Duodenal mucosa (tissue), 2 donors: Measurements from ENCODE around the gene TAF13.

ENCODE experiments used
- H3K27ac ChIP-seq: one replicate; pipeline ENCODE4 v1.7.0; 2013; ENCODE audit warnings: low read depth, low read length
- H3K27me3 ChIP-seq, 2 donors: one replicate each; pipeline ENCODE4 v1.7.0; 2013; ENCODE audit warnings: low read length in 2 of 2, control low read depth in 1 of 2; ENCODE audit not compliant: insufficient read depth in 2 of 2, control insufficient read depth in 1 of 2
- H3K36me3 ChIP-seq, 2 donors: one replicate each; pipeline ENCODE4 v1.7.0; 2013; ENCODE audit warnings: low read length in 2 of 2, control low read depth in 1 of 2; ENCODE audit not compliant: insufficient read depth in 2 of 2, control insufficient read depth in 1 of 2
- H3K4me1 ChIP-seq, 2 donors: one replicate each; pipeline ENCODE4 v1.7.0; 2013; ENCODE audit warnings: low read length in 2 of 2, control low read depth in 1 of 2; ENCODE audit not compliant: insufficient read depth in 2 of 2, control insufficient read depth in 1 of 2
- H3K4me3 ChIP-seq, 2 donors: one replicate each; pipeline ENCODE4 v1.7.0; 2013; ENCODE audit warnings: low read length in 2 of 2, low read depth in 1 of 2
- H3K9ac ChIP-seq, 2 donors: one replicate each; pipeline ENCODE4 v1.7.0; 2013; ENCODE audit warnings: low read length in 2 of 2, low read depth in 1 of 2
- H3K9me3 ChIP-seq, 2 donors: one replicate each; pipeline ENCODE4 v1.7.0; 2013; ENCODE audit warnings: low read length in 2 of 2, control low read depth in 1 of 2; ENCODE audit not compliant: control insufficient read depth in 1 of 2

TAF13 gene, protein sequence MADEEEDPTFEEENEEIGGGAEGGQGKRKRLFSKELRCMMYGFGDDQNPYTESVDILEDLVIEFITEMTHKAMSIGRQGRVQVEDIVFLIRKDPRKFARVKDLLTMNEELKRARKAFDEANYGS

GRCh38 chr1:109075531-109076490 lies at the start of gene TAF13:
TAF13 (minus strand) TSS chr1:109076003; CDS start chr1:109075947, 56 bp downstream.
- H3K27ac ChIP-seq, result peak within 1 kb of the TSS; percentile 90
- peak within 1 kb of the TSS; percentile 77 to 91 for H3K9ac ChIP-seq
- peaks cover 8 to 9% of the 10 kb centered on the region in 2 donors for H3K4me1 ChIP-seq
- H3K27me3 ChIP-seq, result no peaks in the 10 kb centered on the region
- H3K9me3 ChIP-seq, result no peaks in the 10 kb centered on the region
- peak within 1 kb of the TSS; percentile 94 to 97 for H3K4me3 ChIP-seq
- no peaks in the 10 kb centered on the region for H3K36me3 ChIP-seq

DNA sequence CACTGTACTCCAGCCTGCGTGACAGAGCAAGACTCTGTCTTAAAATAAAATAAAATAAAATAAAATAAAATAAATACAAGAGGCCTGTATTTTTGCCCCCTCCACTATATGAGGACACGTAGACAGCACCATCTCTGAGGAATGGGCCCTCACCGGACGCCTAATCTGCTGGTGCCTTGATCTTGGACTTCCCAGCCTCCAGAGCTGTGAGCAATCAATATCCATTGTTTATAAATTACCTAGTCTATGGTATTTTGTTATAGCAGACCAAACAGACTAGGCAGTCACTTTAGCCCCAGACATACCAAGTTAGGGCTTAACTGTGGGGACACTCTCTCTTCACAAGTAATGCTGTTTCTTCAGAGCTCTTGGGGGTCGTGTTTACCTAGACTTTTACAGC lies 44.6 kb upstream of the TAF13 start:
- peaks cover 0 to 3% of the 10 kb centered on the region in 2 donors for H3K36me3 ChIP-seq
- no peaks in the 10 kb centered on the region for H3K27me3 ChIP-seq
- H3K9me3 ChIP-seq, result no peaks in the 10 kb centered on the region
- H3K4me1 ChIP-seq, result peaks cover 0 to 4% of the 10 kb centered on the region in 2 donors
- H3K4me3 ChIP-seq, result no peak overlapping the region
- H3K9ac ChIP-seq, result no peak overlapping the region
- no peak overlapping the region for H3K27ac ChIP-seq

DNA sequence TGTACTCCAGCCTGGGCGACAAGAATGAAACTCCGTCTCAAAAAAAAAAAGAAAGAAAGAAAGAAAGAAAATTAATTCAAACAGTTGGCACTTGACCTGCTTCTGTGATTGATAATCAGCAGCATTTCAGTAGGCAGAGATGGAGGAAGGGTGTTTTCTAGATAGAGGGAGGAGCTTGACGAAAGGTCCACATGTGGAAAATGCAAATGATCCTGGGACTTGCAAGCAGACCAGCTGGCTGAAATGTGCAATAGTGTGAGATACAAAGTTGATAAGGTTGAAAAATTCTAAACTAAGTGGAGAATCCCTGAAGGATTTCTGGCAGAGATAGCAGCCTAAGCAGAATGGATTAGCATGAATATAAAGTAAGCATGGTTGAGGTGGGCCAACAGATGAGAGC lies 42.3 kb upstream of the TAF13 start:
- no peak overlapping the region for H3K27ac ChIP-seq

GRCh38 chr1:109116286-109116685 lies 40.5 kb upstream of the TAF13 start:
- H3K36me3 ChIP-seq, result no peaks in the 10 kb centered on the region
- H3K4me1 ChIP-seq, result peaks cover 17 to 29% of the 10 kb centered on the region in 2 donors
- H3K9ac ChIP-seq, result peak overlapping the region in 1 of 2 donors; percentile 20
- H3K27ac ChIP-seq, result no peak overlapping the region
- peak overlapping the region in 1 of 2 donors; percentile 83 for H3K4me3 ChIP-seq
- H3K27me3 ChIP-seq, result peaks cover 6 to 10% of the 10 kb centered on the region in 2 donors
- H3K9me3 ChIP-seq, result no peaks in the 10 kb centered on the region

More for the DNA sequence above, 42.3 kb upstream of the TAF13 start:
- Histone ChIP-seq H3K9ac (no peak overlapping the region), H3K4me1 (peaks cover 6 to 20% of the 10 kb centered on the region in 2 donors), H3K9me3 (no peaks in the 10 kb centered on the region), H3K27me3 (peaks cover 6 to 10% of the 10 kb centered on the region in 2 donors), H3K36me3 (peaks cover 0 to 3% of the 10 kb centered on the region in 2 donors), H3K4me3 (peak overlapping the region in 1 of 2 donors; percentile 26)

- peaks cover 17 to 29% of the 10 kb centered on the region in 2 donors for H3K4me1 ChIP-seq
- H3K9ac ChIP-seq, result peak overlapping the region; percentile 20 to 51
- no peaks in the 10 kb centered on the region for H3K36me3 ChIP-seq
- peak overlapping the region; percentile 47 to 83 for H3K4me3 ChIP-seq
- no peak overlapping the region for H3K27ac ChIP-seq
- H3K9me3 ChIP-seq, result no peaks in the 10 kb centered on the region
- H3K27me3 ChIP-seq, result peaks cover 6 to 10% of the 10 kb centered on the region in 2 donors
Measured at GRCh38 chr1:109115685-109116084, 39.9 kb upstream of the TAF13 start.

- Histone ChIP-seq H3K9me3 (no peaks in the 10 kb centered on the region), H3K27me3 (peaks cover 6 to 10% of the 10 kb centered on the region in 2 donors), H3K9ac (peak overlapping the region; percentile 61 to 73), H3K4me3 (peak overlapping the region; percentile 75 to 83), H3K36me3 (no peaks in the 10 kb centered on the region), H3K4me1 (peaks cover 17 to 29% of the 10 kb centered on the region in 2 donors), H3K27ac (no peak overlapping the region)
Measured at GRCh38 chr1:109114342-109114674, 38.5 kb upstream of the TAF13 start.

DNA sequence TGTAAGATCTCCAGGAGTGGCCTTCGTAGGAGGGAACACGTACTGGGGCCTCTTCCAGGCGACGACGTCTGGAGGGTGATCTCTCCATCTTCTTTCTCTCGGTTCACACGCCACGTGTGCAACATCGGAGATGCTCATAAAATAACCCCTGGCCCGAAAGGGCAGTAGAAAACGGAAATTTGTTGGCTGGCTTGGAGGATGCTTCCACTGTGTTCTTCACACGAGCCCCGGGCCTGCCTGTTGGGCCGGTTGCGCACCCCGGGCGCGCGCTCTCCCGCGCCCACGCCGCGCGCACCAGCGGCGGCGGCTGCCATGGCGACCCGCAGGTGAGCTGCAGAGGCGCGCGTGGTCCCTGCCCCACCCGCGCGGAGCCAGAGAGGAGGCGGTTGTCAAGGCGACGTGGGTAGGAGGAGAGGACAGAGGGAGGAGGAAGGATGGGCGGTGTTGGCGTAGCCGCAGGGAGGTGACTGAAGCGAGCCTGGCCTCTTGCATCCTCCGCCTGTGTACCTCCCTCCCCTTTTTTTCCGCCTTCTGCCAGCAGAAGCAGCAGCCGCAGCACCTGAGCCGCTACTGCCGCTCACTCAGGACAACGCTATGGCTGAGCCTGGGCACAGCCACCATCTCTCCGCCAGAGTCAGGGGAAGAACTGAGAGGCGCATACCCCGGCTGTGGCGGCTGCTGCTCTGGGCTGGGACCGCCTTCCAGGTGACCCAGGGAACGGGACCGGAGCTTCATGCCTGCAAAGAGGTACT lies 38.0 kb upstream of the TAF13 start, which contains the start of gene ELAPOR1:
TSS of gene ELAPOR1 (plus strand) at position 526 of the 752 bp plus-strand sequence. CDS start at position 595, 69 bp downstream.
- no peaks in the 10 kb centered on the region for H3K36me3 ChIP-seq
- H3K9me3 ChIP-seq, result no peaks in the 10 kb centered on the region
- peak within 1 kb of the TSS; percentile 61 to 73 for H3K9ac ChIP-seq
- H3K4me1 ChIP-seq, result peaks cover 17 to 29% of the 10 kb centered on the region in 2 donors
- H3K27me3 ChIP-seq, result peaks cover 6 to 10% of the 10 kb centered on the region in 2 donors
- H3K4me3 ChIP-seq, result peak within 1 kb of the TSS; percentile 75 to 83
- no peak within 1 kb of the TSS for H3K27ac ChIP-seq

DNA sequence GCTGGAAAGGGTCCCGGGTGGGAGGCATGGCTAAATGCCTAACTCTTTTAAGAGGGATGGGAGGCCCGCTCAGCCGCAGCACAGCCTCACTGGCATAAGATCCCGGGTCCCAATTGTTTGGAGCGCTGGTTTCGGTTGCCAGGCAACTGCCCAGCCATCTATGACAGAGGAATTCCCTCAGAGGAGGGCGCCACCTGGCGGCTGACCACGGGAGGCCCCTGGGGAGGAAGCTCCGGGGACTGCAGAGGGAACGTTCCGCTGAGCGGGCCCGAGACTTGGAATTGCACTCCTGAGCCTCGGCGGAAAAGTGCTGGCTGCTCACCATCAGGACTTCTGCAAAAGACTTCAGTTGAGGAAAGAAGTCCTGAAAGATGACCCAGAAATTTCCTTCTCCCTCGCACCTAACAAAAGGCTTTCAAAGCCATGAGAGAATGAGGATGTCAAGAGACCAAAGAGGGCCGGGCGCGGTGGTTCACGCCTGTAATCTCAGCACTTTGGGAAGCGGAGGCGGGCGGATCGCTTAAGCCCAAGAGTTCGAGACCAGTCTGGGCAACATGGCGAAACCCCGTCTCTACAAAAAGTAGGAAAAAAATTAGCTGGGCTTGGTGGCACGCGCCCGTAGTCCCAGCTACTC lies 37.0 kb upstream of the TAF13 start:
- Histone ChIP-seq H3K9me3 (no peaks in the 10 kb centered on the region), H3K27ac (no peak overlapping the region), H3K4me3 (peak overlapping the region; percentile 44 to 83), H3K4me1 (peaks cover 17 to 25% of the 10 kb centered on the region in 2 donors), H3K36me3 (no peaks in the 10 kb centered on the region), H3K9ac (peak overlapping the region in 1 of 2 donors; percentile 10), H3K27me3 (peaks cover 6 to 10% of the 10 kb centered on the region in 2 donors)

DNA sequence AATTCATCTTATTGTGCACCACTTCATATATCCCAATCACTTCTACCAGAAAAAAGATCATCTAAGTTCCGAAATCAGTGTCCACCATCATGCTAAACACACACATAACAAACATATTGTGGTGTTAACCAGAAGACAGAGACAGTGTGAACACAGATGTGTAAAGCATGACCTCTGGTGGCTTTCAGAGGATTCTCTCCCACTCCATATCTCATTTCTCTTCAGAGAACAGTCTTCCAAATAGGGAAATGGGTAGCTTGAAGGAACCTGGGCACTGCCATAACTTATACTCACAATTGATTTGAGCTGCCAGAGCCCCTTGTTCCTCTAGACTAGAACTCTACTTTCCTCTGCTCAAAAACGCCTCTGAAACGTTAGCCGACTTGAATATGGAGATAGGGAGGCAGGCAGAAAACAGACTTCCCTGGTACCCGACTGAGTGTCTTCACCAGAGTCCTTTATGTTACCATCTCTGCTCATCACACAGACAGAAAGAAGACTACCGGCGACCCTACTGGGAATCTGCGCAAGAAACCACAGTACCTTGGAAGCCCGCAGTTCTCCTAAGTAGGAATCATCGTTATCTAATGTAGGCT lies 36.4 kb upstream of the TAF13 start:
- Histone ChIP-seq H3K36me3 (no peaks in the 10 kb centered on the region), H3K27me3 (peaks cover 6 to 10% of the 10 kb centered on the region in 2 donors), H3K9ac (no peak overlapping the region), H3K4me1 (peaks cover 17 to 25% of the 10 kb centered on the region in 2 donors), H3K4me3 (peak overlapping the region; percentile 44 to 83), H3K27ac (no peak overlapping the region), H3K9me3 (no peaks in the 10 kb centered on the region)
